HG03520 (cell line): ENCODE measurements around the gene CD200.

Source experiments
- ATAC-seq: cut with Tn5 transposase; IDR thresholded peaks from one replicate; pipeline ENCODE4 v1.9.1; 2021; ENCODE audit warnings: mild to moderate bottlenecking, moderate library complexity; ENCODE audit not compliant: unreplicated experiment

CD200 gene

GRCh38 chr3:112333002-112333380, at the start of gene CD200:
Gene CD200 (plus strand): TSS chr3:112333156. CDS start chr3:112333213, 57 bp downstream.
- ATAC-seq, result peak; percentile 59

DNA sequence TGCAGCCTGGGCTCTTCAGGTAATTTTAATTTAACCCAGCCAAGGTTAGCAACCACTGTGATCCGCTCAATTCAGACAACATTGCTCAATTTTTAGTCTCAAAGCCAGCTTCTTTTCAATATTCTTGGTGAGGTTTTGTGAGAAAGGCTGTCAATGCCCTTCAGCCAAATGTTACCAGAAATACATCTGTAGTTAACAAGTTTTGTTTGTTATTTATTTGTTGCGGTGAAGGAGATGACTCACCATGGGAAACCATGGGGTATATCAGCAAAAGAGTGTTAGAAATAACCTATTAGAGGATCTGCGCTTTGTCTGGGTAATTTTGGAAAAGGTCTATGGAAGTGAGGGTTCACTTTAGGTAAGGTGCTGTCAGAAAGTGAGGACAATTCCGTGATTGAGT, 43.9 kb upstream of the CD200 start:
- ATAC-seq, result no peak

DNA sequence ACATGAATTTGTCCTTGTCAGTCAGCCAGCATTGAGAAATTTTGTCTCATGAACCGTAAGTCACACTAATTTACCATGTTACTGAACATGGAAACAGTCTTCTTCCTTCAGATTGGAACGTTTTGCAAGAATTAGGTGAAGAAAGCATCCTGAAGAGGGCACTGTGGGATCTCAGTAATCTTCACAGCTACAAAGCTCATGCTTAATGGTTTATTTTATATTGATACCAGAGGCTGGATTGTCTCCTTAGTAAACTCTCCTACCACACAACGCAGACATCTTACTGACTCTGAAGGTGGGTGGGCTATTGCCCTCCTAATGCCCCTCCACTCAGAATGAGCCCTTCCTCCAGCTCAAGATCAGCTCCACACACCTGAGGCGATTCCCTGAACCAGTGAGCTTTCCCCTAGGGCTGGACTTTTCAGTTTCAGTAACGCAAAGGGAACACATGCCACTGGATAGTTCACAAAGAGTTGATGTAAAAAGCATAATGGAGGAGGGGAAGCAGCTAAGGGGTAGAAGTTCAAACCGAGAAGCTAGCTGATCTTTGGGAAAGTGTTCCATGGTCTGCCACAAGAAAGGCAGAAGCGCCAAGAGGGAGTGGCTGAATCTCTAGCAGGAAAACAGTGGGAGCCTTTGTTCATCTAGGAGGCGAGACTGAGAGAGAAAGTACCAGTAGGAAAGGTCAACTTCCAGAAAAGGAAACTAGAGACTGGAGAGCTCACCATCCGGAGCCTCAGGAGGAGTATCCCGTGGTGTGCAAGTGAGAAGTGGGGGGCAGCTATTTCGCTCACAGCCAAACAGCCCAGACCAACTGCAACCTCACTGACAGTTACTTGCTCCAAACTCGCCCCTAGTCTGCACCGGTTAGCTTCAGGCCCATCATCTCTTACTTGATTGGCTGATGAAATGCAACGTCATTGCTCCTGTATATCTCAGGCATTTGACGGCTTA, 39.3 kb upstream of the CD200 start, which contains the start of gene SLC9C1:
Gene SLC9C1, minus strand, starts transcription at position 849 of the 954 bp plus-strand sequence. CDS start 7,425 bp downstream, outside the sequence.
- ATAC-seq, result no peak

- ATAC-seq, result no peak
Observed at GRCh38 chr3:112297714-112298113, 35.2 kb upstream of the CD200 start.

DNA sequence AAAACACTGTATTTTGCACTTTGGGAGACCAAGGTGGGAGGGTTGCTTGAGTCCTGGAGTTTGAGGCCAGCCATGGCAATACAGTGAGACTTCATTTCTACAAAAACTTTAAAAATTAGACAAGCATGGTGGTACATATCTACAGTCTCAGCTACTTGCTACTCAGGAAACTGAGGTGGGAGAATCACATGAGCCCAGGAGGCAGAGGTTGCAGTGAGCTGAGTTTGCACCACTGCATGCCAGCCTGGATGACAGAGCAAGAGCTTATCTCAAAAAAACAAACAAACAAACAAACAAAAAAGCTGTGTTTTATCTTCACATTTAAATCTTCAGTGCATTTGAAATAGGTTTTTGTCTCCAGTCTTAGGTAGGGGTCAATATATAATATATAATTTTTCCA, 34.2 kb upstream of the CD200 start:
- no peak for ATAC-seq

- no peak for ATAC-seq
Observed at GRCh38 chr3:112302150-112302830, 30.7 kb upstream of the CD200 start.

DNA sequence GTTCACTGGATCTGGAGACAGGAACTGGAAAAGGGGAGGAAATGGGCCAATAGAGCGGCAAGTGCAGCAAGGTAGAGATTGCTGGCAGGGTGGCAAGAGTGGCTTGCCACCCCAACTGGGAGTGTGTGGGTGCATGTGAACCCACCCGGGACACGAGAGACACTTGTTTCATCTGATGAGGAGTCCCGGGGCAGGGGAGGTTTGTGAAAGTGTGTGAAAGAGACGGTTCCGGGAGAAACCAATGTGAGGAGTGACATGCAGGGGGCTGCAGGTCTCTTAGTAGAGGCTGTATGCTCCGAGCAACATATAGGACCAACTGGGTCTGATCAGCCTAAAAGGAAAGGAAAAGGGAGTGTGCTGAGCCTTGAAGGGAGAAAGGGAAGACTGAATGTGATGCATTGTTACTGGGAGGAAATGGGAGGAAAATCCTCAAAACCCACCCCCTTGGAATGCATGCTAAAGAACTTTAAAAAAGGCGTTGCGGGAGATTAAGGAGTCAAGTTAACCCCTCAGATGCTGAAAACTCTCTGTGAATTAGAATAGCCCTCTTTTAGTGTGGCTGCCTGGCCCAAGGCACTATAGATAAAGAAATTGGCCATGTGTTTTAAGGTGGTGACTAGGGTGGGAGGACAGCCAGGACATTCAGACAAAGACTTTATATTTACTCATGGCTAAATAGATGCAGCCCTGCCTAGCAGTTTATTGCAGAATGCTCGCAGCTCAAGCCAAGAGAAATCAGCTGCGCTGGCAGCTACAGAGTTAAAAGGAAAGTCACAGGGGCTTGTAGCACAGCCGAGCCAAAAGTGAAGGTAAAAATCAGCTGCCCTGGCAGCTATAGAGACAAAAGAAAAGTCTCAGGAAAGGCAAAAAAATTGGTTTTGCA, 29.8 kb upstream of the CD200 start:
- ATAC-seq, result no peak

GRCh38 chr3:112303764-112304325, 29.1 kb upstream of the CD200 start:
- no peak for ATAC-seq

GRCh38 chr3:112304611-112305010, 28.3 kb upstream of the CD200 start:
- no peak for ATAC-seq

- no peak for ATAC-seq
Observed at GRCh38 chr3:112306825-112307224, 26.1 kb upstream of the CD200 start.

- no peak for ATAC-seq
Observed at GRCh38 chr3:112307557-112307956, 25.4 kb upstream of the CD200 start.

GRCh38 chr3:112308151-112308911, 24.6 kb upstream of the CD200 start:
- no peak for ATAC-seq

DNA sequence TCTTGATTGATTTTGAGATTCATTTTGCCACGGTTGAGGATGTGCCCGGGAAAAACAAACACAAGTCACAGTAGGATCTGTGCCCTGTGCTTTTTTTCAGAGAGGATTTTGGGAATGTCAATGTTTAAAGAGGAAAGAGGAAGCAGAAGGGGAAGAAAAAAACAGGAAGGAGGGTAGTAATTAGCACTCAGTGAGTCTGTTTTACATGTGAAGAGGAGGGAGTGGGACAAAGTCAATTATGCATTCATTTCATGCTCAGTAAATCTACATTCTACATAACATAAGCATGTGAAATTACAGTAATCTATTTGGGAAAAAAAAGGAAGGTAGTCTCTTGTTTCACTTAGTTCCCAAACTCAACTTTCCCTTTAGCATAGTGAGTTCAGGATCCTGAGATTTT, 18.3 kb upstream of the CD200 start:
- ATAC-seq, result no peak

- no peak for ATAC-seq
Observed at GRCh38 chr3:112315791-112316190, 17.2 kb upstream of the CD200 start.

DNA sequence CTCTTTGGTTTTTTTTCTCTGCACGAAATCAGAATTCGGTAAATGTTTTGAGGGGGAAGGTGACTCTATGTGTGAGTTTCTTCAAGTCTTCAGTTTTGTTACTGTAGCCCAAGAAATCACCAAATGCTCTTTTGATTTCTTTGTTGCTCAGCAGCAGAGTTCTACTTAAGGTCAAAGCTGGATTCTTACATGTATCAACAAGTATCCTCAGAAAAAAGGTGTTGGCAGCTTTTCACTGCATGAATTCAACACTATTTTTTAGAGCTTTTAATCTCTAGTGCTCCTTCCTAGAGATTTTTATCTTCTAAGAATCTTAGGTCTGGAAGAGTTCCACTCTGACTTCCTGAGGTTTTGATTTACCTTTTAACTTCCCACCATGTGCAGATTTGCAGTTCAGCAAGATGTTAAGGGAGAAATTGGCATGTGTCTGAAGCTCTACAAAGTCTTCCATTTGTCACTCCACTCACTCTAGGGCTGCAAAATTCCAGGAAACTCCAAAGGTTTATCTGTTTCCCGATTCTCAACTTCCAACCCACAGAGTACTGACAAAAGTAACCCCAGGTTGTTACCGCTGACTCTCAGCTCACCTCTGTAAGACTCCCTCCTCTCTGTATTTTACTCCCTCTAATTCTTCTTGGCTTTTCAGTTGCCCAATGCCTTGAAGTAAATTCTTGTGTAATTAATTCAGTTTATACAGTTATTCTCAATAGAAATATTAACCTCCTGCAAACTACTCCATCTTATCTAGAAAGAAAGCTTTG, 13.3 kb upstream of the CD200 start:
- no peak for ATAC-seq

GRCh38 chr3:112320691-112321090, 12.3 kb upstream of the CD200 start:
- ATAC-seq, result no peak

DNA sequence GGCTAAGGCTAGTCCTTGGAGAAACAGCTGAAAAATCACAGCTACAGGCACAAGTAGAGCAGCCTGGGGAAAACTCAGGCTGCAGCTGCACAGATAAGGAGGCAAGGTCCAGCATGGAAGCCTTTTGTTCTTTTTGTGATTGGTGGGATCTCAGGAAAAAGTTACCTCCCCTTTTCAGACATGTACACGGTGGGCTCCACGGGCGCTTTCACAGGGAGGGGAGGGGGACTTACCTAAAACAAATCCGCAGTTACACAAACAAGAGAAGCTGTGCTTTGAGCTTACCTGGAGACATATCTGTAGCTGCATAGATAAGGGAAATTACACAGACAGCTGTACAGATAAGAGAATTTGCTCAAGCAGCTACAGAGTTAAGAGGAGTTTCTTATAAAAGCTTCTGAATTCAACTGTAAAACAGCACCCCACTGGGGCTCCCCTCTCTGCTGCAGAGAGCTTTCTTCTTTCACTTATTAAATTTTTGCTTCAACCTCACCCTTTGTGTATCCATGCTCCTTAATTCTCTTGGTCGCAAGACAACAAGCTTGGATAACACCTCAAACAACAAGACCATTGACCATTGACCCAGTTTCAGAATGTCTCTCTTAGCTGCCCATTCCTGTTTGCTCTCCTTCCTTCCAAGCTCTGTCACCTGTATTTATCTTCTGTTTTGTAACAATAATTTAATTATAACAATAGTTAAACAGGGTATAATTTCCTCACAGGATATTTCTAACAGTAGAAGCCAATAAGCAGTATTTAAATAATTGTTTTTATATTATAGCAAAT, 10.9 kb upstream of the CD200 start:
- no peak for ATAC-seq

DNA sequence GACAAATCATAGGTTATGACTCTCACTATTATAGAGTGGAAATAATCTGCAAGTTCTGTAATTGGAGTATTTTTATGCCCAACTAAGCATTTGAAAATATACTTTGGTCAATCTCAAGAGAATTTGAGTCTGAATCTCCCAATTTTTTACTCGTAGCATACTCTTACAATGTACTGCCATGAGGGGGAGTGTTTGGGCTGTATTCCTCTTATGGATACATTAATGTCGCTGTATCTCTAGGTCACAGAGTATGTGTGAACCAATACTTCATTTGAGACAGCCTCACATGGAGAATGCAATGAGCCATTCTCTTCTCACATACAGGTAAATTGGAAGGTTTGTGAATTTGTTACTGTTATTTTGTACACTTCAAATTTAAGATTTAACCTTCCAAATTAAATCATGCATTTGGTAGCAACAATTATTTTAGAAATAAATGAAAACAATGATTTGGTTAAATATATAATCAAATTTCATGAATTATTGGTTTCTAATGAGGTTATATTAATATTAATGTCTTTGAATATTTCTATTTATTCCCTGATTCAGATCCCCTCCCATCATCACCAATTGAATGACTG, 5.5 kb upstream of the CD200 start:
- ATAC-seq, result peak; percentile 91
